Head of caudate nucleus (tissue), 42 donors: ENCODE results near the gene SNX24.

ENCODE experiments used
- DNase-seq, 42 donors: peaks; one replicate each; pipeline versions ENCODE4 v3.0.0 to v3.0.0-alpha.2; 2020 to 2021; ENCODE audit warnings: mixed read lengths in 7 of 42
- intact Hi-C: fragments of 100-400 bp; cut with DNase I; formaldehyde crosslinking; loops from one replicate; pipeline ENCODE4 v1.15.0; 2022

SNX24 gene

GRCh38 chr5:122864400-122864799, 19.0 kb downstream of the SNX24 start:
- peak in 1 of 42 donors; percentile 31 for DNase-seq
- intact Hi-C loops: no loop called here

- intact Hi-C loops: no loop called here
- no peak for DNase-seq
Measured at GRCh38 chr5:122864842-122865241, 19.4 kb downstream of the SNX24 start.

GRCh38 chr5:122870219-122870856, 24.9 kb downstream of the SNX24 start:
- intact Hi-C loops: no loop called here
- peak in 1 of 42 donors; percentile 25 for DNase-seq

- no peak for DNase-seq
- intact Hi-C loops: no loop called here
Measured at GRCh38 chr5:122871661-122872060, 26.2 kb downstream of the SNX24 start.

- DNase-seq: peak in 1 of 42 donors; percentile 17
Measured at GRCh38 chr5:122874179-122874875, 28.9 kb downstream of the SNX24 start.

GRCh38 chr5:122877518-122877917, 32.1 kb downstream of the SNX24 start:
- intact Hi-C loops: no loop called here
- peak in 2 of 42 donors; percentile 20 to 44 for DNase-seq

More at GRCh38 chr5:122874179-122874875, 28.9 kb downstream of the SNX24 start:
- intact Hi-C loops: no loop called here

- DNase-seq: no peak
- intact Hi-C loops: no loop called here
Measured at GRCh38 chr5:122879076-122879475, 33.7 kb downstream of the SNX24 start.

GRCh38 chr5:122880170-122880689, 34.8 kb downstream of the SNX24 start:
- intact Hi-C loops: no loop called here
- peak in 1 of 42 donors; percentile 12 for DNase-seq

- intact Hi-C loops: no loop called here
- peak in 1 of 42 donors; percentile 23 for DNase-seq
Measured at GRCh38 chr5:122880749-122881148, 35.3 kb downstream of the SNX24 start.

DNA sequence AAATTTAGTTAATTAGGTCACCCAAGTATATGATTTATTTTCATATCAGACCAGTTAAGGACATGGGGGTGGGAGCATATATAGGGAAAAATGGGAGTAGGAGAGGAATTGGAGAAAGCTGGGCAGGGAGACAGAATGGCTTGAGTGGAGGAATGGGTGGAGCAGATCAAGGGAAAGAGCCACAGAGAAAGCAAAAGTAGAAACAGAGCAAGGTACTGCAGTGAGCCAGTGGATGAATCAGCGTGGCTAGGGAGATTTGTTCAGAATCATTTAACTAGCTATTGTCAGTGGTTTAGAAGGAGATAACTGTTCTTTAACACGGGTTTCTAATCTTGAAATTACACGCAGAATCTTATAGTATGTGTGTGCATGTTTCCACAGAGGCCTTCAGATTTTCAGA, 37.4 kb downstream of the SNX24 start:
- intact Hi-C loops: no loop called here
- DNase-seq: no peak

DNA sequence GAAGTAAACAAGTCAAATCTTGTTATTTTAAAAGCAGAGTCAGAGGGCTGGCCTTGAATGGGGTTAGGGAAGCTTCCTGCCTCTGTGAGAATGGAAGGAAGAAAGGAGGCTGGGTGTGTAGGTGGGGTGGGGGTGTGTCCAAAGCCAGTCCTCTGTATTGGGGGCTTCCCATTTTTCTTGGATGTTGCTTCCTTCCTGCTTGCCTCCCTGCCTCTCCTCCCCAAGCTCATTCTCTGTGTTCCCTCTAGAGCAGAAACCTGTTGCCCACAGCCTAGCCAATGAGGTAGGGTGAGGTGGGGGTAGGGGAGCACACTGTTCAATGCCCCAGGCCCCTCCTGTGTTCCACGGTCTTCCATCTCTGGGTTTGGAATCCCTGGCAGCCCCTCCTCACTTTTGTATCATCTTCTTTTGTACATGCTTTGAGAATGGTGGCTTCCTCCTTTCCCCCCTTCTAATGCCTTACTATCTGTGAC, 39.7 kb downstream of the SNX24 start:
- DNase-seq: no peak
- intact Hi-C loops: no loop called here

DNA sequence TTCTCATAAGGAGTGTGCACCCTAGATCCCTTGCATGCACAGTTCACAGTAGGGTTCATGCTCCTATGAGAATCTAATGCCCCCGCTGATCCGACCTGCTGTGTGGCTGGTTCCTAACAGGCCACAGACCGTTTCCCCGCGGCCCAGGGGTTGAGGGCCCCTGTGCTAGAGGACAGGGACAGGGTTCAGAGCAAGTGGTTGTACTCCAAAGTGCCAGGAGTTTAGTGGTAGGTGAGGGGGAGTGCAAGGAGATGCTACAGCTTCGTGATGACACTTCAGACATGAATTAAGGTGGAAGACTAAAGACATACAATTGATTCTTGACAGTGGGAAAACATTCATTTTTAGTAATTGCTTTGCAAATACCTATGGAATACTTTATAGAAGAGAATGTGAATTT, 40.5 kb downstream of the SNX24 start:
- DNase-seq: no peak
- intact Hi-C loops: no loop called here

DNA sequence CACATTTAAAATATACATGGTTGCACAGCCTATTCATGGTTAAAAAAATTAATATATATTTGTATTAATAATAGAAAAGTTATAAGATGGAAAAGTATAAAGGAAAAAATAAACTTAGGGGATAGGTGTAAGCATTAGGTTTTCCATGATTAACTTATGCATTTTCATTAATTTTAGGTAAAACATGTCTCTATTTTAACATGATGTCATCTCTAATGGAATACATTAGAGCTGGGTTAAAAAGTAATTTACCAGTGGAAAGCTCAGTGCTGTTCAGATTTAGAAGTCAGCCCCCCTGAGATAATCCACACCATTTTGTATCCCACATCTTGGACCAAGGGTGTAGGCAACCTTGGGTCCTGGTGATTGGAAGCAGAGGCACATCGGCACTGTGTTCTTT, 49.7 kb downstream of the SNX24 start:
- intact Hi-C loops: no loop called here
- no peak for DNase-seq

- DNase-seq: no peak
- intact Hi-C loops: no loop called here
Measured at GRCh38 chr5:122896598-122897282, 51.3 kb downstream of the SNX24 start.

- intact Hi-C loops: no loop called here
- DNase-seq: no peak
Measured at GRCh38 chr5:122897283-122897602, 51.8 kb downstream of the SNX24 start.

GRCh38 chr5:122901346-122901745, 55.9 kb downstream of the SNX24 start:
- intact Hi-C loops: no loop called here
- no peak for DNase-seq

DNA sequence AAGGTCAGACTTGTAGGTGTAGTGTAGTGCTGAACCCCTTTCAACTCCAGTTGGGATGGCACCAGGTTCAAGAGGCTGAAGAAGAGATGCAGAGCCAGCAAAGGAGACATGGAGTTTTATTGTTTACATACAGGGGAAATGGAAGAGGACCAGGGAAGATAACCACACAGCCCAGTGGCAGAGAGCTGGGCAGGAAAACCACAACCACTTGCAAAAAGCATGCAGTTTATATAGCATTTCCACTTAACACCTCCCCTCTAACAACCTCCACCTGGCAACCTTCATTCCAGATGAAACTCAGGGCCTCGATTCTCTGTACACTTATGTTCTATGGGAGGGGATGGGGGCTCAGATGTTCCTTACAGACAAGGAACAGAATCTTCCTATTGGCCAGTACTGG, 56.9 kb downstream of the SNX24 start:
- no peak for DNase-seq
- intact Hi-C loops: no loop called here

- intact Hi-C loops: no loop called here
- no peak for DNase-seq
Measured at GRCh38 chr5:122906768-122907167, 61.4 kb downstream of the SNX24 start.

GRCh38 chr5:122907276-122907675, 61.9 kb downstream of the SNX24 start:
- intact Hi-C loops: no loop called here
- DNase-seq: no peak

GRCh38 chr5:122908108-122908507, 62.7 kb downstream of the SNX24 start:
- no peak for DNase-seq
- intact Hi-C loops: no loop called here
